ENCODE measurements around the gene ELP4.
"Not testable (repeated sequence)": the region's sequence is repeated elsewhere in the genome, so short reads cannot be mapped to it uniquely, and the experiment has no call there.

The ELP4 gene

GRCh38 chr11:31711137-31711536 is 201.6 kb downstream of the ELP4 start:
- H3K4me1 ChIP-seq (ENCODE audit: control insufficient read depth, insufficient read depth, low read length, poor library complexity, severe bottlenecking), result no peaks in the 10 kb centered on the region
- no peaks in the 10 kb centered on the region for H3K27me3 ChIP-seq (replicated peaks; ENCODE audit: control insufficient read depth, insufficient read depth, low read length, poor library complexity, severe bottlenecking)
- no peak overlapping the region for H3K27ac ChIP-seq (ENCODE audit: insufficient read depth, low read length, poor library complexity, severe bottlenecking)
- H3K9me3 ChIP-seq (ENCODE audit: control insufficient read depth, low read length), result no peaks in the 10 kb centered on the region
- no peak overlapping the region for H3K4me3 ChIP-seq (ENCODE audit: insufficient read depth, low read depth, low read length, poor library complexity, severe bottlenecking)
- DNase-seq, result no peak
- H3K36me3 ChIP-seq (ENCODE audit: control insufficient read depth, insufficient read depth, low read length), result no peaks in the 10 kb centered on the region

GRCh38 chr11:31712851-31713250 is 203.3 kb downstream of the ELP4 start:
- DNase-seq, result no peak
- Histone ChIP-seq H3K27ac (ENCODE audit: insufficient read depth, low read length, poor library complexity, severe bottlenecking) (no peak overlapping the region), H3K27me3 (replicated peaks; ENCODE audit: control insufficient read depth, insufficient read depth, low read length, poor library complexity, severe bottlenecking) (no peaks in the 10 kb centered on the region), H3K9me3 (ENCODE audit: control insufficient read depth, low read length) (no peaks in the 10 kb centered on the region), H3K4me3 (ENCODE audit: insufficient read depth, low read depth, low read length, poor library complexity, severe bottlenecking) (no peak overlapping the region), H3K4me1 (ENCODE audit: control insufficient read depth, insufficient read depth, low read length, poor library complexity, severe bottlenecking) (no peaks in the 10 kb centered on the region), H3K36me3 (ENCODE audit: control insufficient read depth, insufficient read depth, low read length) (no peaks in the 10 kb centered on the region)

DNA sequence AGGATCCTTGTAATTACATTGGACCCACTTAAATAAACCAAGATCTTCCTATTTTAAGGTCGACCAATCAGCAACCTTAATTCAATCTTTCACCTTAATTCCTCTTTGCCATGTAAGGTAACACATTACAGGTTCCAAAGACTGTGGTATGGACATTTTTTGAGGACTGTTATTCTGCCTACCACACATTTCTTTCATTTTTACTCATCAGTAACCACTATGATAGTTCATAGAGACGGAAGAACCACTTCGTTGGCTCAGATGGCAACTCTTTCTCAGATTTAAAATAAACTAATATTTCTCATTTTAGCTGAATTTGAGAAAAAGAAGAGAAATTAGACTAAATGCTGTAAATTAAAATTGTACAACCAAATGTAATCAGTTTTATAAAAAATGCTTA is 205.3 kb downstream of the ELP4 start:
- H3K9me3 ChIP-seq (ENCODE audit: control insufficient read depth, low read length), result no peaks in the 10 kb centered on the region
- no peak overlapping the region for H3K27ac ChIP-seq (ENCODE audit: insufficient read depth, low read length, poor library complexity, severe bottlenecking)
- DNase-seq, result no peak
- no peak overlapping the region for H3K4me3 ChIP-seq (ENCODE audit: insufficient read depth, low read depth, low read length, poor library complexity, severe bottlenecking)
- H3K36me3 ChIP-seq (ENCODE audit: control insufficient read depth, insufficient read depth, low read length), result no peaks in the 10 kb centered on the region
- H3K27me3 ChIP-seq (replicated peaks; ENCODE audit: control insufficient read depth, insufficient read depth, low read length, poor library complexity, severe bottlenecking), result no peaks in the 10 kb centered on the region
- no peaks in the 10 kb centered on the region for H3K4me1 ChIP-seq (ENCODE audit: control insufficient read depth, insufficient read depth, low read length, poor library complexity, severe bottlenecking)

DNA sequence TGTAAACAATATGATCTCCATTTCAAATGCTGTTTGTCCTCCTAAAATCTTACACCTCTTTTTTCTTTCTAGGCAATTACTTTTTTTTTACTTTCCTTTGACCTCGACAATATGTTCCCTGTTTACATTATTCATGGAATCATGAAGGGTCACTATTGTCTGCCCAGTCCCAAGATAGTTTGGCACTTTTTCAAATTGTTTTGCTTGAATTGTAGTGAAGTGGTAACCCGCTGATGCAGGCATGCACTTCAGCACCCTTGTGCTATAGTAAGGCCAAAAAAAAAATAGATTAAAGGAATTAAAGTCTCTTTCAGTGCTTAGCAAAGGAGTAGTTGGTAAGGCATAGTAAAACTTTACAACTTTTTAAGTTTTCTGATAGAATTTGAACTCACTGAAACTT is 210.7 kb downstream of the ELP4 start:
- H3K27me3 ChIP-seq (replicated peaks; ENCODE audit: control insufficient read depth, insufficient read depth, low read length, poor library complexity, severe bottlenecking), result no peaks in the 10 kb centered on the region
- DNase-seq, result no peak
- H3K36me3 ChIP-seq (ENCODE audit: control insufficient read depth, insufficient read depth, low read length), result no peaks in the 10 kb centered on the region
- H3K27ac ChIP-seq (ENCODE audit: insufficient read depth, low read length, poor library complexity, severe bottlenecking), result no peak overlapping the region
- no peak overlapping the region for H3K4me3 ChIP-seq (ENCODE audit: insufficient read depth, low read depth, low read length, poor library complexity, severe bottlenecking)
- no peaks in the 10 kb centered on the region for H3K4me1 ChIP-seq (ENCODE audit: control insufficient read depth, insufficient read depth, low read length, poor library complexity, severe bottlenecking)
- H3K9me3 ChIP-seq (ENCODE audit: control insufficient read depth, low read length), result no peaks in the 10 kb centered on the region

DNA sequence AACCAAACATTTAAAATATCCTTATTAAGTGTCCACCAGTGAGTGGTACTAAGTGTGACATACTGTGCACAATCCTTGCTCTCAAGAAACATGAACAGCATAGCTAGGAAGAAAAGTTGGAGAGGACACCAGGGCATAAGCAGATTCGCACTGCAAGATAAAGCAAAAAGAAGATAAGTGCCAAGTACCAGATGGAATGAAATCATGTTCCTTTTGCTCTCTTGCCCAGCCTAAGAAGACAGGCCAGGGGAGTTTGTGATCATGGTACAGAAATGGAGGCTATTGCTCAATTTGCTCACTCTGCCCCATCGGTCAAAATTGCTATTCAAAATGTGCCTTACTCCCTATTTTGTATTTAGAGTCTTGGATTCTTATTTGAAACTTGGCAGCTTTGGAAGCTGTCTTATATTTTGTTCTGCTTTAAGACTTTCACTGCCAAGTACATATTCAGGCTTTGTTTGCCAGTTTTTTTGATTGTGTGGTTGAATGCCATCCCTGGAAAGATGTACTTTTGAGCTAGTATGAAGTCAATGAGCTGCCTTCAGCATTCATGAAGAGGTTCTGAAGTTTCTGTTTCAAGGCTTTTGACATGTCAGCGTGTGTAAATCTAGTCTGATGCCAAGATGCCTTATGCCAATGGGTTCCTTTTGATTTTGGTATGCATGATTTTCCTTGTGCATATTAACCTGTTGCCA is 211.3 kb downstream of the ELP4 start:
- H3K27ac ChIP-seq (ENCODE audit: insufficient read depth, low read length, poor library complexity, severe bottlenecking), result no peak overlapping the region
- no peak for DNase-seq
- no peaks in the 10 kb centered on the region for H3K9me3 ChIP-seq (ENCODE audit: control insufficient read depth, low read length)
- H3K4me3 ChIP-seq (ENCODE audit: insufficient read depth, low read depth, low read length, poor library complexity, severe bottlenecking), result no peak overlapping the region
- H3K36me3 ChIP-seq (ENCODE audit: control insufficient read depth, insufficient read depth, low read length), result no peaks in the 10 kb centered on the region
- H3K4me1 ChIP-seq (ENCODE audit: control insufficient read depth, insufficient read depth, low read length, poor library complexity, severe bottlenecking), result no peaks in the 10 kb centered on the region
- no peaks in the 10 kb centered on the region for H3K27me3 ChIP-seq (replicated peaks; ENCODE audit: control insufficient read depth, insufficient read depth, low read length, poor library complexity, severe bottlenecking)

DNA sequence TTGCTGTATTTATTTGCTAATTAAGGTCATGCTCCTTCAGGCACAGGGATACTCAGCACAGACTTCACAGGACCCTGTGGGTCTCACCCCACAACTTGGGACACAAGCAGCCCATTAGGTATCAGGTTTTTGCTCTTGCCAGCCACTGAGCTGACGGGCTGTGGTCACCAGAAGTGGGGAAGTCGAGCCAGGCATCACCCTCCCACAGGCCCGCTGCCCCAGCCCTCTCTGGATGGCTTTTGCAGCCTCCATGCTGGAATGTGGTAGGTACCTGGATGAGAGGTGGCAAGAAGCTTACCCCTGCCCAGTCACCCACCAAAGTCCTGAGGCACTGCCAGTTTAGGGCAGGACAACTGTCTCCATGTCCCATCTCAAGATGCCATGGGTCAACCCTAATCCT is 213.2 kb downstream of the ELP4 start:
- no peak for DNase-seq
- no peaks in the 10 kb centered on the region for H3K27me3 ChIP-seq (replicated peaks; ENCODE audit: control insufficient read depth, insufficient read depth, low read length, poor library complexity, severe bottlenecking)
- no peak overlapping the region for H3K4me3 ChIP-seq (ENCODE audit: insufficient read depth, low read depth, low read length, poor library complexity, severe bottlenecking)
- H3K9me3 ChIP-seq (ENCODE audit: control insufficient read depth, low read length), result no peaks in the 10 kb centered on the region
- no peaks in the 10 kb centered on the region for H3K36me3 ChIP-seq (ENCODE audit: control insufficient read depth, insufficient read depth, low read length)
- H3K4me1 ChIP-seq (ENCODE audit: control insufficient read depth, insufficient read depth, low read length, poor library complexity, severe bottlenecking), result no peaks in the 10 kb centered on the region
- no peak overlapping the region for H3K27ac ChIP-seq (ENCODE audit: insufficient read depth, low read length, poor library complexity, severe bottlenecking)

- no peaks in the 10 kb centered on the region for H3K9me3 ChIP-seq (ENCODE audit: control insufficient read depth, low read length)
- no peaks in the 10 kb centered on the region for H3K36me3 ChIP-seq (ENCODE audit: control insufficient read depth, insufficient read depth, low read length)
- no peak overlapping the region for H3K27ac ChIP-seq (ENCODE audit: insufficient read depth, low read length, poor library complexity, severe bottlenecking)
- DNase-seq, result no peak
- no peak overlapping the region for H3K4me3 ChIP-seq (ENCODE audit: insufficient read depth, low read depth, low read length, poor library complexity, severe bottlenecking)
- H3K27me3 ChIP-seq (replicated peaks; ENCODE audit: control insufficient read depth, insufficient read depth, low read length, poor library complexity, severe bottlenecking), result no peaks in the 10 kb centered on the region
- H3K4me1 ChIP-seq (ENCODE audit: control insufficient read depth, insufficient read depth, low read length, poor library complexity, severe bottlenecking), result no peaks in the 10 kb centered on the region
Measured at GRCh38 chr11:31725176-31725575, 215.6 kb downstream of the ELP4 start.

DNA sequence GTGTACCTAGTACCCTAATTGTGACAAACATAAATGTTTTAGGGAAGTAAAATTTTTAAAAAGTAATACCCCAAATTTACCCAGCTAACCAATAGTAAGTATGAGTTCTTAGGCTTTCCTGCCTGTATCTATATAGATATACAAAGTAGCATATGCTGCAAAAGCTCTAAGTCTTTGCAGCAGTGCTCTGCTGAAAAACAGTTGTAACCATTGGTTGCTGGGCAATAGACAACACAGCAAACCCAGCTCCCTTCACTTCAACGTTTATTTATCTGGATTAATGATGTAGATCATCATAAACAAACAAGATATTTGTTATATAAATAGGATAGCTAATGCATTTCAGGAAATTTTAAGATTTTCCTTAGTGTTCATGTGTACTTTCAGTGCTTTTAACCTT is 218.9 kb downstream of the ELP4 start:
- no peak for DNase-seq

GRCh38 chr11:31740131-31740530 is 230.6 kb downstream of the ELP4 start:
- H3K27me3 ChIP-seq (replicated peaks; ENCODE audit: control insufficient read depth, insufficient read depth, low read length, poor library complexity, severe bottlenecking), result no peaks in the 10 kb centered on the region
- no peak for DNase-seq
- no peak overlapping the region for H3K27ac ChIP-seq (ENCODE audit: insufficient read depth, low read length, poor library complexity, severe bottlenecking)
- no peaks in the 10 kb centered on the region for H3K36me3 ChIP-seq (ENCODE audit: control insufficient read depth, insufficient read depth, low read length)
- H3K4me1 ChIP-seq (ENCODE audit: control insufficient read depth, insufficient read depth, low read length, poor library complexity, severe bottlenecking), result no peaks in the 10 kb centered on the region
- no peak overlapping the region for H3K4me3 ChIP-seq (ENCODE audit: insufficient read depth, low read depth, low read length, poor library complexity, severe bottlenecking)
- H3K9me3 ChIP-seq (ENCODE audit: control insufficient read depth, low read length), result no peaks in the 10 kb centered on the region

More for the DNA sequence above, 218.9 kb downstream of the ELP4 start:
- Histone ChIP-seq H3K27me3 (replicated peaks; ENCODE audit: control insufficient read depth, insufficient read depth, low read length, poor library complexity, severe bottlenecking) (no peaks in the 10 kb centered on the region), H3K9me3 (ENCODE audit: control insufficient read depth, low read length) (peaks cover 4% of the 10 kb centered on the region), H3K4me1 (ENCODE audit: control insufficient read depth, insufficient read depth, low read length, poor library complexity, severe bottlenecking) (no peaks in the 10 kb centered on the region), H3K4me3 (ENCODE audit: insufficient read depth, low read depth, low read length, poor library complexity, severe bottlenecking) (no peak overlapping the region), H3K27ac (ENCODE audit: insufficient read depth, low read length, poor library complexity, severe bottlenecking) (no peak overlapping the region), H3K36me3 (ENCODE audit: control insufficient read depth, insufficient read depth, low read length) (no peaks in the 10 kb centered on the region)

DNA sequence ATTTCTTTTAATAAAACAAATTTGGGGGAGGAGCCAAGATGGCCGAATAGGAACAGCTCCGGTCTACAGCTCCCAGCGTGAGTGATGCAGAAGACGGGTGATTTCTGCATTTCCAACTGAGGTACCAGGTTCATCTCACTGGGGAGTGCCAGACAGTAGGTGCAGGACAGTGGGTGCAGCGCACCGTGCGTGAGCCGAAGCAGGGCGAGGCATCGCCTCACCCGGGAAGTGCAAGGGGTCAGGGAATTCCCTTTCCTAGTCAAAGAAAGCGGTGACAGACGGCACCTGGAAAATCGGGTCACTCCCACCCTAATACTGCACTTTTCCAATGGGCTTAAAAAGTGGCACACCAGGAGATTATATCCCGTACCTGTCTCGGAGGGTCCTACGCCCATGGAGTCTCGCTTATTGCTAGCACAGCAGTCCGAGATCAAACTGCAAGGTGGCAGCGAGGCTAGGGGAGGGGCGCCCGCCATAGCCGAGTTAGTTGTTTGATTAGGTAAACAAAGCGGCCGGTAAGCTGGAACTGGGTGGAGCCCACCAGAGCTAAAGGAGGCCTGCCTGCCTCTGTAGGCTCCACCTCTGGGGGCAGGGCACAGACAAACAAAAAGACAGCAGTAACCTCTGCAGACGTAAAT is 231.3 kb downstream of the ELP4 start:
- H3K4me3 ChIP-seq (ENCODE audit: insufficient read depth, low read depth, low read length, poor library complexity, severe bottlenecking); H3K27ac ChIP-seq (ENCODE audit: insufficient read depth, low read length, poor library complexity, severe bottlenecking); DNase-seq; H3K4me1 ChIP-seq (ENCODE audit: control insufficient read depth, insufficient read depth, low read length, poor library complexity, severe bottlenecking); H3K9me3 ChIP-seq (ENCODE audit: control insufficient read depth, low read length); H3K36me3 ChIP-seq (ENCODE audit: control insufficient read depth, insufficient read depth, low read length); H3K27me3 ChIP-seq (replicated peaks; ENCODE audit: control insufficient read depth, insufficient read depth, low read length, poor library complexity, severe bottlenecking): not testable (repeated sequence)

Measured in effector memory CD4-positive, alpha-beta T cell (primary cell).